ENCODE results near the gene BLOC1S3. TPM values are rescaled to one million over a fixed set of nuclear protein-coding genes. Genes with fewer than 3 reads are reported as not detected.

The BLOC1S3 gene
- total and polyA plus RNA-seq, 2 of the 4 experiments (the other 2 are of a cell fraction) = 1.1 to 4.9 TPM

- TF ChIP-seq CTCF (conservative IDR thresholded peaks at IDR 0.05; ENCODE audit: low read depth, low read length) = no peak
- TF ChIP-seq MXI1 (IDR thresholded peaks at IDR 0.05; ENCODE audit: borderline replicate concordance, low read depth, low read length) = no peak
Measured at GRCh38 chr19:45146251-45146650, 32.3 kb upstream of the BLOC1S3 start (continued).

- Histone ChIP-seq H4K91ac (ENCODE audit: insufficient read depth, low read depth, low read length) (no peak overlapping the region), H3K9me1 (ENCODE audit: insufficient read depth, low read length) (no peaks in the 10 kb centered on the region; the same call in 1 of the 2 replicates), H3K56ac (ENCODE audit: extremely low read depth, insufficient read depth, low read length) (no peak overlapping the region), H4K8ac (ENCODE audit: low read depth in 2 of 2, low read length in 2 of 2) (no peak overlapping the region), H2BK20ac (ENCODE audit: low read depth, low read length) (no peak overlapping the region), H3K36me3 (ENCODE audit: control insufficient read depth, insufficient read depth, low read length) (peaks cover 36% of the 10 kb centered on the region), H4K5ac (ENCODE audit: low read depth, low read length) (no peak overlapping the region), H3K23ac (ENCODE audit: low read depth, low read length) (no peak overlapping the region), H2AK9ac (replicated peaks; ENCODE audit: low read depth, low read length, poor library complexity) (no peak overlapping the region), H2BK120ac (ENCODE audit: low read depth, low read length) (no peak overlapping the region), H3K79me1 (ENCODE audit: low read depth in 1 of 2, low read length in 2 of 2) (peaks cover 0 to 4% of the 10 kb centered on the region in 2 experiments; a peak in 1 of 4 replicates), H3K14ac (replicated peaks; ENCODE audit: low read depth, low read length) (no peak overlapping the region), H2AK5ac (ENCODE audit: low read depth, low read length) (no peak overlapping the region), H3K9me3 (ENCODE audit: control insufficient read depth, insufficient read depth, low read length) (no peaks in the 10 kb centered on the region), H3K4me2 (ENCODE audit: low read depth, low read length) (no peak overlapping the region), H2AFZ (replicated peaks; ENCODE audit: low read length, poor library complexity) (no peak overlapping the region), H3K9ac (ENCODE audit: low read depth, low read length) (no peak overlapping the region), H3K27ac (ENCODE audit: insufficient read depth, low read length) (no peak overlapping the region), H3K4ac (ENCODE audit: low read depth, low read length) (no peak overlapping the region), H4K20me1 (ENCODE audit: insufficient read depth, low read length) (peaks cover 4% of the 10 kb centered on the region; the same call in 1 of the 2 replicates), H3K4me1 (ENCODE audit: control insufficient read depth, insufficient read depth, low read length) (peaks cover 2% of the 10 kb centered on the region; the same call in 1 of the 2 replicates), H3K4me3 (ENCODE audit: insufficient read depth, low read depth, low read length) (no peak overlapping the region), H3K27me3 (ENCODE audit: control insufficient read depth, insufficient read depth, low read length) (peaks cover 3% of the 10 kb centered on the region; the same call in 1 of the 2 replicates), H2BK15ac (ENCODE audit: low read depth, low read length) (no peak overlapping the region), H3K18ac (ENCODE audit: low read depth, low read length) (no peak overlapping the region), H2BK5ac (ENCODE audit: low read depth, low read length, poor library complexity, severe bottlenecking) (no peak overlapping the region)
- BruUV-seq (replicated peaks) = no TSS peak
- TF ChIP-seq RCOR1 (IDR thresholded peaks at IDR 0.05; ENCODE audit: insufficient replicate concordance, low read length) = no peak
- TF ChIP-seq CEBPB (IDR thresholded peaks at IDR 0.05; ENCODE audit: low read depth, low read length) = no peak
- TF ChIP-seq USF2 (IDR thresholded peaks at IDR 0.05; ENCODE audit: low read depth, low read length) = no peak
- no peak for TF ChIP-seq NFE2L2 (IDR thresholded peaks at IDR 0.05; ENCODE audit: low read depth, low read length)
- TF ChIP-seq POLR2A (IDR thresholded peaks at IDR 0.05; ENCODE audit: low read depth, low read length) = no peak
- TF ChIP-seq MAZ (IDR thresholded peaks at IDR 0.05; ENCODE audit: borderline replicate concordance, low read depth, low read length) = no peak
- TF ChIP-seq BHLHE40 (IDR thresholded peaks at IDR 0.05; ENCODE audit: low read depth, low read length) = no peak
- no peak for TF ChIP-seq MXI1 (IDR thresholded peaks at IDR 0.05; ENCODE audit: borderline replicate concordance, low read depth, low read length)
- no peak for TF ChIP-seq CTCF (conservative IDR thresholded peaks at IDR 0.05; ENCODE audit: low read depth, low read length)
- no peak for TF ChIP-seq RAD21 (IDR thresholded peaks at IDR 0.05; ENCODE audit: low read length)
- WGBS, 2 experiments (ENCODE audit: extremely low coverage in 2 of 2, insufficient read length in 1 of 2) = 93% methylated on average over 3 of the region's 18 CpGs; no CpG with 5 or more reads in 1 of the 2 experiments
- dilution Hi-C loops (cut with HindIII; ENCODE audit: low sequenced_read_pairs, unreplicated experiment) = no loop called here
- in situ Hi-C loops (cut with MboI; ENCODE audit: low sequenced_read_pairs) = no loop called here
- intact Hi-C loops (cut with micrococcal nuclease) = no loop called here
- ChIA-PET CTCF (interaction anchor here (1.6 kb wide), 1 partner anchor 32 kb away, joined by 4 read pairs; the partner anchor contains the start of gene BLOC1S3), POLR2A (ENCODE audit: unreplicated experiment) (interaction anchor here (0.5 kb wide), 1 partner anchor 117 kb away, joined by 3 read pairs; no protein-coding TSS in a partner anchor)
- DNase-seq (no peak), ATAC-seq (ENCODE audit: low read depth) (no peak)
Measured at GRCh38 chr19:45146741-45147205, 31.8 kb upstream of the BLOC1S3 start.
